Measurements from ENCODE around the gene CSHL1. TPM values are rescaled to one million over a fixed set of nuclear protein-coding genes. Genes with fewer than 3 reads are reported as not detected.
"Not testable (repeated sequence)": the region's sequence is repeated elsewhere in the genome, so short reads cannot be mapped to it uniquely, and the experiment has no call there.

CSHL1 gene
- total RNA-seq, 1 donor from 2014 or later: not detected

GRCh38 chr17:63896524-63897354 lies 14.3 kb downstream of the CSHL1 start, which contains the start of gene CSH1:
CSH1 (minus strand) TSS chr17:63896574; CDS start chr17:63896511, 63 bp downstream.
- not testable (repeated sequence) for H3K9me3 Mint-ChIP-seq; H3K4me3 Mint-ChIP-seq; H3K36me3 Mint-ChIP-seq; DNase-seq (ENCODE audit: extremely low spot score, unreplicated experiment); H3K27ac Mint-ChIP-seq; H3K4me1 Mint-ChIP-seq (ENCODE audit: unreplicated experiment)
- peaks cover 19% of the 10 kb centered on the region for H3K27me3 Mint-ChIP-seq

DNA sequence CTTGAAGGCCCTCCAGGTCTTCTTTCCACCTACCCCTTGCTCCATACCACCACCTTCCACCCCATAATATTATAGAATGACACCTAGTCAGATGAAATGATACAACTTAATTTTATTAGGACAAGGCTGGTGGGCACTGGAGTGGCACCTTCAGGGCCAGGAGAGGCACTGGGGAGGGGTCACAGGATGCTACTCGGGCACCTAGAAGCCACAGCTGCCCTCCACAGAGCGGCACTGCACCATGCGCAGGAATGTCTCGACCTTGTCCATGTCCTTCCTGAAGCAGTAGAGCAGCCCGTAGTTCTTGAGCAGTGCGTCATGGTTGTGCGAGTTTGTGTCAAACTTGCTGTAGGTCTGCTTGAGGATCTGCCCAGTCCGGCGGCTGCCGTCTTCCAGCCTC lies 16.2 kb downstream of the CSHL1 start:
- not testable (repeated sequence) for H3K36me3 Mint-ChIP-seq; H3K4me1 Mint-ChIP-seq (ENCODE audit: unreplicated experiment); H3K9me3 Mint-ChIP-seq; H3K27ac Mint-ChIP-seq; H3K4me3 Mint-ChIP-seq; DNase-seq (ENCODE audit: extremely low spot score, unreplicated experiment)
- H3K27me3 Mint-ChIP-seq: peaks cover 19% of the 10 kb centered on the region

GRCh38 chr17:63894021-63894420 lies 17.0 kb downstream of the CSHL1 start:
- not testable (repeated sequence) for H3K27ac Mint-ChIP-seq; H3K4me1 Mint-ChIP-seq (ENCODE audit: unreplicated experiment); H3K4me3 Mint-ChIP-seq; H3K36me3 Mint-ChIP-seq; H3K9me3 Mint-ChIP-seq; DNase-seq (ENCODE audit: extremely low spot score, unreplicated experiment)
- peaks cover 21% of the 10 kb centered on the region for H3K27me3 Mint-ChIP-seq

DNA sequence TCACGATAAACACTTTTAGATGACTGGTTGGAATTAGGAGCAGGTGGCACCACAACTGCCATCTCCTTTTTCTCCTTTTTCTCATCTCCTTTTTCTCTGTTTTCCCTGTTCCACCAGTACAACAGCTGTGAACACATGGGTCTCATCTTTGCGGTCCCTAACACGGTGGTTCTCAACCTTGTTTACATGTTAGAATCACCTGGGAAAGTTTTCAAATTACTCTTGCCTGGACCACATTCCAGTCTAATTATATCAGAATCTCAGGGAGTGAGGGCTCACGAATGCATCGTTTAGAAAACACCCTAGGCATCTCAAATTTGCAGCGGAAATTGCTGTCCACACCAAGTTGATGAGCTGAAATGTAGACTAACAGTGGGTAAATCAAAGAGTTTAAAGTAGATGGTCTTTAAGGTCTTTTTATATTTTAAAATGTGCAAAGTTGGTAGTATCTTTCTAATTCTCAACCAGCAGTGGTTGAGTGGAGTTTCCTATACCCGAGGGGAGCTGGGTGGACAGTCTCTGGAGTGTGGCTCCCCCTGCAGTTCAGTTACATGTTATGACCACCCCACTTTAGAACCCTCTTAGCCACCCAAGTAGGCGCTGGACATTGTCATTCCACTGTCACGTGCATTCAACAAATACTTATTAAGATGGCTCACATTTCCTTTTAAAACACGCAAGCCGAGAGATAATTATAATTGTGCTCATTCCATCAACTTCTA lies 18.6 kb downstream of the CSHL1 start:
- not testable (repeated sequence) for H3K4me3 Mint-ChIP-seq; H3K27ac Mint-ChIP-seq; DNase-seq (ENCODE audit: extremely low spot score, unreplicated experiment); H3K36me3 Mint-ChIP-seq; H3K4me1 Mint-ChIP-seq (ENCODE audit: unreplicated experiment); H3K9me3 Mint-ChIP-seq
- H3K27me3 Mint-ChIP-seq: peaks cover 26% of the 10 kb centered on the region
- TF ChIP-seq, protein P1, sequence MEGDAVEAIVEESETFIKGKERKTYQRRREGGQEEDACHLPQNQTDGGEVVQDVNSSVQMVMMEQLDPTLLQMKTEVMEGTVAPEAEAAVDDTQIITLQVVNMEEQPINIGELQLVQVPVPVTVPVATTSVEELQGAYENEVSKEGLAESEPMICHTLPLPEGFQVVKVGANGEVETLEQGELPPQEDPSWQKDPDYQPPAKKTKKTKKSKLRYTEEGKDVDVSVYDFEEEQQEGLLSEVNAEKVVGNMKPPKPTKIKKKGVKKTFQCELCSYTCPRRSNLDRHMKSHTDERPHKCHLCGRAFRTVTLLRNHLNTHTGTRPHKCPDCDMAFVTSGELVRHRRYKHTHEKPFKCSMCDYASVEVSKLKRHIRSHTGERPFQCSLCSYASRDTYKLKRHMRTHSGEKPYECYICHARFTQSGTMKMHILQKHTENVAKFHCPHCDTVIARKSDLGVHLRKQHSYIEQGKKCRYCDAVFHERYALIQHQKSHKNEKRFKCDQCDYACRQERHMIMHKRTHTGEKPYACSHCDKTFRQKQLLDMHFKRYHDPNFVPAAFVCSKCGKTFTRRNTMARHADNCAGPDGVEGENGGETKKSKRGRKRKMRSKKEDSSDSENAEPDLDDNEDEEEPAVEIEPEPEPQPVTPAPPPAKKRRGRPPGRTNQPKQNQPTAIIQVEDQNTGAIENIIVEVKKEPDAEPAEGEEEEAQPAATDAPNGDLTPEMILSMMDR (conservative IDR thresholded peaks at IDR 0.05): peak; percentile 62

GRCh38 chr17:63889026-63889848 lies 21.8 kb downstream of the CSHL1 start:
- H3K9me3 Mint-ChIP-seq; H3K4me3 Mint-ChIP-seq; H3K36me3 Mint-ChIP-seq; H3K4me1 Mint-ChIP-seq (ENCODE audit: unreplicated experiment); DNase-seq (ENCODE audit: extremely low spot score, unreplicated experiment); H3K27ac Mint-ChIP-seq: not testable (repeated sequence)
- TF ChIP-seq, protein P1 (conservative IDR thresholded peaks at IDR 0.05): peak; percentile 68
- H3K27me3 Mint-ChIP-seq: peaks cover 27% of the 10 kb centered on the region

- not testable (repeated sequence) for H3K4me1 Mint-ChIP-seq (ENCODE audit: unreplicated experiment); H3K36me3 Mint-ChIP-seq; DNase-seq (ENCODE audit: extremely low spot score, unreplicated experiment); H3K27ac Mint-ChIP-seq; H3K4me3 Mint-ChIP-seq; H3K9me3 Mint-ChIP-seq
- H3K27me3 Mint-ChIP-seq: peaks cover 15% of the 10 kb centered on the region
Observed at GRCh38 chr17:63885119-63885518, 25.9 kb downstream of the CSHL1 start.

GRCh38 chr17:63882626-63883126 lies 28.4 kb downstream of the CSHL1 start:
- not testable (repeated sequence) for DNase-seq (ENCODE audit: extremely low spot score, unreplicated experiment); H3K27ac Mint-ChIP-seq; H3K9me3 Mint-ChIP-seq; H3K4me1 Mint-ChIP-seq (ENCODE audit: unreplicated experiment); H3K4me3 Mint-ChIP-seq; H3K36me3 Mint-ChIP-seq
- peaks cover 24% of the 10 kb centered on the region for H3K27me3 Mint-ChIP-seq

All from type B pancreatic cell (in vitro differentiated cells).